Upper lobe of left lung (tissue), 6 donors: ENCODE results near the gene RNF213. TPM values are rescaled to one million over a fixed set of nuclear protein-coding genes. Genes with fewer than 3 reads are reported as not detected.

Experiments
- ATAC-seq, 2 donors: fragments of 200-7000 bp; cut with Tn5 transposase; one replicate each; pipeline ENCODE4 v1.9.1; 2022; ENCODE audit warnings: mild to moderate bottlenecking in 2 of 2, moderate library complexity in 2 of 2; ENCODE audit not compliant: low FRiP score in 2 of 2
- DNase-seq, 2 donors: peaks; one replicate each; pipeline ENCODE4 v3.0.0-alpha.2; 2019 to 2020
- H3K27ac ChIP-seq, 4 donors: fragments of 200-600 bp; sonication (generic); one replicate each; pipeline ENCODE4 v1.5.1; 2016 to 2019
- H3K27me3 ChIP-seq, 4 donors: fragments of 200-600 bp; sonication (generic); one replicate each; pipeline ENCODE4 v1.5.1; 2017 to 2019
- H3K36me3 ChIP-seq, 4 donors: fragments of 200-600 bp; sonication (generic); one replicate each; pipeline ENCODE4 v1.5.1; 2016 to 2019
- H3K4me1 ChIP-seq, 4 donors: fragments of 200-600 bp; sonication (generic); one replicate each; pipeline ENCODE4 v1.5.1; 2018 to 2019
- H3K4me3 ChIP-seq, 4 donors: fragments of 200-600 bp; sonication (generic); one replicate each; pipeline ENCODE4 v1.5.1; 2017 to 2019; ENCODE audit warnings: mild to moderate bottlenecking in 2 of 4, moderate library complexity in 1 of 4
- H3K9me3 ChIP-seq, 4 donors: fragments of 200-600 bp; sonication (generic); one replicate each; pipeline ENCODE4 v1.5.1; 2018 to 2019
- CTCF ChIP-seq, 6 experiments: fragments of 450-650 bp in 4 of 6; fragments of 200-600 bp in 2 of 6; sonication (generic) in 2 of 6; IDR thresholded peaks; one replicate each; pipeline ENCODE4 v1.5.1; 2016 to 2019; ENCODE audit warnings: antibody characterized with exemption in 6 of 6
- EP300 ChIP-seq, 4 donors: sonication (generic); formaldehyde crosslinking; IDR thresholded peaks; one replicate each; pipeline ENCODE4 v1.5.1; 2017; ENCODE audit warnings: antibody characterized with exemption in 4 of 4, control low read depth in 2 of 4
- POLR2A ChIP-seq, 4 donors: fragments of 450-650 bp; IDR thresholded peaks; one replicate each; pipeline ENCODE4 v1.5.1; 2016 to 2017; ENCODE audit warnings: antibody characterized with exemption in 4 of 4, mild to moderate bottlenecking in 2 of 4
- POLR2AphosphoS5 ChIP-seq, 2 donors: sonication (generic); formaldehyde crosslinking; IDR thresholded peaks; one replicate each; pipeline ENCODE4 v1.5.1; 2017; ENCODE audit warnings: antibody characterized with exemption in 2 of 2
- WGBS, 2 donors: methylation state at CpG; one replicate each; pipeline ENCODE4 v1.1.5; 2017 to 2018; 5-methylcytosine and 5-hydroxymethylcytosine counted together
- total RNA-seq, 6 donors: library from RNA; depleted of rRNA in 4 of 6; stranded (reverse); fragments of >200 nt in 4 of 6; gene quantifications; one replicate each; pipeline versions ENCODE4 v1.1.0 to v1.2.1, GENCODE V29; 2016 to 2021
- donor health status: DM: no; HTN: no; CAD: no; lungs with moderate emphysema.
- donor health status: DM: no; HTN: yes; CAD: no; lungs with severe emphysema.

The RNF213 gene
- total RNA-seq, 6 donors from 2014 or later, result 135 to 619 (median 207) TPM

- Histone ChIP-seq H3K4me3 (no peak overlapping the region), H3K4me1 (peaks cover 0 to 3% (median 0%) of the 10 kb centered on the region in 4 donors), H3K27me3 (no peaks in the 10 kb centered on the region), H3K9me3 (no peaks in the 10 kb centered on the region), H3K36me3 (peaks cover 57 to 100% (median 97%) of the 10 kb centered on the region in 4 donors), H3K27ac (no peak overlapping the region)
- WGBS, 2 donors, result 95% methylated on average over 15 of the region's 15 CpGs
- ATAC-seq, result no peak
- DNase-seq, result no peak
- TF ChIP-seq CTCF (IDR thresholded peaks at IDR 0.05), result no peak
- no peak for TF ChIP-seq EP300 (IDR thresholded peaks at IDR 0.05)
- no peak for TF ChIP-seq POLR2A (IDR thresholded peaks at IDR 0.05)
- no peak for TF ChIP-seq POLR2AphosphoS5 (IDR thresholded peaks at IDR 0.05)
These were observed 127.5 kb downstream of the RNF213 start for GRCh38 chr17:80388175-80388574.

GRCh38 chr17:80388601-80389000 is 127.9 kb downstream of the RNF213 start:
- DNase-seq (no peak), ATAC-seq (no peak)
- WGBS, 2 donors, result 93 to 96% methylated on average over 6 to 10 of the region's 10 CpGs
- H3K9me3 ChIP-seq, result no peaks in the 10 kb centered on the region
- TF ChIP-seq EP300 (IDR thresholded peaks at IDR 0.05) (no peak), POLR2AphosphoS5 (IDR thresholded peaks at IDR 0.05) (no peak), POLR2A (IDR thresholded peaks at IDR 0.05) (no peak), CTCF (IDR thresholded peaks at IDR 0.05) (no peak)
- no peak overlapping the region for H3K4me3 ChIP-seq
- peaks cover 0 to 3% (median 0%) of the 10 kb centered on the region in 4 donors for H3K4me1 ChIP-seq
- no peak overlapping the region for H3K27ac ChIP-seq
- H3K36me3 ChIP-seq, result peaks cover 58 to 100% (median 97%) of the 10 kb centered on the region in 4 donors
- no peaks in the 10 kb centered on the region for H3K27me3 ChIP-seq

- WGBS, 2 donors, result 81 to 82% methylated on average over 19 to 22 of the region's 22 CpGs
- no peak overlapping the region for H3K27ac ChIP-seq
These were observed 128.7 kb downstream of the RNF213 start for GRCh38 chr17:80389011-80389995.

GRCh38 chr17:80393241-80393890 is 132.7 kb downstream of the RNF213 start:
- peak overlapping the region; percentile 29 to 62 (median 44) for H3K27ac ChIP-seq
- ATAC-seq (no peak), DNase-seq (no peak)
- H3K36me3 ChIP-seq, result peaks cover 31 to 78% (median 70%) of the 10 kb centered on the region in 4 donors
- peaks cover 0 to 7% (median 1%) of the 10 kb centered on the region in 4 donors for H3K4me1 ChIP-seq
- 74 to 82% methylated on average over 15 of the region's 15 CpGs for WGBS, 2 donors
- H3K4me3 ChIP-seq, result no peak overlapping the region
- H3K9me3 ChIP-seq, result no peaks in the 10 kb centered on the region
- no peaks in the 10 kb centered on the region for H3K27me3 ChIP-seq
- TF ChIP-seq POLR2A (IDR thresholded peaks at IDR 0.05) (no peak), CTCF (IDR thresholded peaks at IDR 0.05) (no peak), POLR2AphosphoS5 (IDR thresholded peaks at IDR 0.05) (peak in 1 of 2 donors; percentile 20), EP300 (IDR thresholded peaks at IDR 0.05) (no peak)

More at GRCh38 chr17:80389011-80389995, 128.7 kb downstream of the RNF213 start:
- Histone ChIP-seq H3K9me3 (no peaks in the 10 kb centered on the region), H3K36me3 (peaks cover 57 to 100% (median 96%) of the 10 kb centered on the region in 4 donors), H3K4me3 (no peak overlapping the region), H3K27me3 (no peaks in the 10 kb centered on the region), H3K4me1 (peaks cover 0 to 3% (median 0%) of the 10 kb centered on the region in 4 donors)
- DNase-seq (no peak), ATAC-seq (no peak)
- no peak for TF ChIP-seq POLR2A (IDR thresholded peaks at IDR 0.05)
- TF ChIP-seq POLR2AphosphoS5 (IDR thresholded peaks at IDR 0.05), result no peak
- no peak for TF ChIP-seq EP300 (IDR thresholded peaks at IDR 0.05)
- TF ChIP-seq CTCF (IDR thresholded peaks at IDR 0.05), result no peak
